ENCODE results near the gene ZNF45.
"Not testable (repeated sequence)": the region's sequence is repeated elsewhere in the genome, so short reads cannot be mapped to it uniquely, and the experiment has no call there.

The ZNF45 gene

GRCh38 chr19:43966079-43966694 lies 31.1 kb upstream of the ZNF45 start:
- Histone ChIP-seq H3K36me3 (peaks cover 60% of the 10 kb centered on the region), H3K4me1 (no peaks in the 10 kb centered on the region), H3K4me3 (ENCODE audit: low read depth, low read length) (no peak overlapping the region), H3K9me3 (no peaks in the 10 kb centered on the region; the same call in none of the 2 replicates), H3K27me3 (no peaks in the 10 kb centered on the region)
- no peak for DNase-seq
- TF ChIP-seq CTCF (IDR thresholded peaks at IDR 0.05; ENCODE audit: low read depth, low read length), result no peak

- Histone ChIP-seq H3K4me3 (ENCODE audit: low read depth, low read length) (no peak overlapping the region), H3K27me3 (no peaks in the 10 kb centered on the region), H3K36me3 (peaks cover 12% of the 10 kb centered on the region), H3K4me1 (no peaks in the 10 kb centered on the region), H3K9me3 (no peaks in the 10 kb centered on the region; the same call in 1 of the 2 replicates)
- TF ChIP-seq CTCF (IDR thresholded peaks at IDR 0.05; ENCODE audit: low read depth, low read length), result no peak
- no peak for DNase-seq
Measured at GRCh38 chr19:43960411-43960810, 25.3 kb upstream of the ZNF45 start.

- H3K4me3 ChIP-seq (ENCODE audit: low read depth, low read length), result no peak overlapping the region
- H3K4me1 ChIP-seq, result no peaks in the 10 kb centered on the region
- H3K27me3 ChIP-seq, result no peaks in the 10 kb centered on the region
- TF ChIP-seq CTCF (IDR thresholded peaks at IDR 0.05; ENCODE audit: low read depth, low read length), result no peak
- H3K9me3 ChIP-seq, result no peaks in the 10 kb centered on the region; the same call in none of the 2 replicates
- H3K36me3 ChIP-seq, result no peaks in the 10 kb centered on the region; the same call in 1 of the 2 replicates
- DNase-seq, result no peak
Measured at GRCh38 chr19:43957891-43958290, 22.8 kb upstream of the ZNF45 start.

GRCh38 chr19:43956827-43957226 lies 21.7 kb upstream of the ZNF45 start:
- no peak for TF ChIP-seq CTCF (IDR thresholded peaks at IDR 0.05; ENCODE audit: low read depth, low read length)

GRCh38 chr19:43950834-43951645 lies 16.0 kb upstream of the ZNF45 start, which contains the start of gene ZNF221:
TSS of gene ZNF221 (plus strand) at chr19:43951228. CDS start at chr19:43962727, 11,499 bp downstream.
- TF ChIP-seq CTCF (IDR thresholded peaks at IDR 0.05; ENCODE audit: low read depth, low read length), result peak; percentile 71
- Histone ChIP-seq H3K36me3 (no peaks in the 10 kb centered on the region), H3K9me3 (no peaks in the 10 kb centered on the region; the same call in 1 of the 2 replicates), H3K27me3 (no peaks in the 10 kb centered on the region; the same call in 1 of the 2 replicates), H3K4me1 (no peaks in the 10 kb centered on the region), H3K4me3 (ENCODE audit: low read depth, low read length) (peak within 1 kb of the TSS; percentile 90)
- peak; percentile 93 for DNase-seq

More at GRCh38 chr19:43956827-43957226, 21.7 kb upstream of the ZNF45 start:
- H3K27me3 ChIP-seq, result no peaks in the 10 kb centered on the region
- no peaks in the 10 kb centered on the region; the same call in 1 of the 2 replicates for H3K36me3 ChIP-seq
- H3K4me3 ChIP-seq (ENCODE audit: low read depth, low read length), result no peak overlapping the region
- DNase-seq, result no peak
- H3K9me3 ChIP-seq, result no peaks in the 10 kb centered on the region; the same call in 1 of the 2 replicates
- H3K4me1 ChIP-seq, result no peaks in the 10 kb centered on the region

- H3K27me3 ChIP-seq; DNase-seq; H3K9me3 ChIP-seq; H3K36me3 ChIP-seq; H3K4me3 ChIP-seq (ENCODE audit: low read depth, low read length); H3K4me1 ChIP-seq: not testable (repeated sequence)
Measured at GRCh38 chr19:43949803-43950202, 14.7 kb upstream of the ZNF45 start.

- H3K4me3 ChIP-seq (ENCODE audit: low read depth, low read length); H3K9me3 ChIP-seq; H3K4me1 ChIP-seq; H3K27me3 ChIP-seq; DNase-seq; H3K36me3 ChIP-seq: not testable (repeated sequence)
Measured at GRCh38 chr19:43947412-43947811, 12.3 kb upstream of the ZNF45 start.
